Stomach (tissue), 9 donors: Measurements from ENCODE around the gene KAT14. TPM values are rescaled to one million over a fixed set of nuclear protein-coding genes. Genes with fewer than 3 reads are reported as not detected.

Experiments used
- DNase-seq, 2 donors: peaks; one replicate each; pipeline versions ENCODE4 v3.0.0 to v3.0.0-alpha.2; 2013 to 2019
- H3K27ac ChIP-seq, 5 donors: fragments of 200-600 bp in 4 of 5; sonication (generic) in 4 of 5; one replicate each; pipeline ENCODE4 v1.5.1; 2013 to 2019; ENCODE audit warnings: mild to moderate bottlenecking in 1 of 5, moderate library complexity in 1 of 5
- H3K27me3 ChIP-seq, 3 donors: fragments of 200-600 bp; sonication (generic); one replicate each; pipeline ENCODE4 v1.5.1; 2017 to 2019; ENCODE audit warnings: mixed run types in 1 of 3
- H3K36me3 ChIP-seq, 4 donors: fragments of 200-600 bp; sonication (generic); 1 replicate in 3 of 4; 2 replicates in 1 of 4; pipeline ENCODE4 v1.5.1; 2016 to 2019
- H3K4me1 ChIP-seq, 4 donors: fragments of 200-600 bp; sonication (generic); one replicate each; pipeline ENCODE4 v1.5.1; 2016 to 2019
- H3K4me3 ChIP-seq, 4 donors: fragments of 200-600 bp; sonication (generic) in 3 of 4; one replicate each; pipeline ENCODE4 v1.5.1; 2016 to 2019; ENCODE audit warnings: mild to moderate bottlenecking in 1 of 4
- H3K9me3 ChIP-seq, 4 donors: fragments of 200-600 bp; sonication (generic); one replicate each; pipeline ENCODE4 v1.5.1; 2016 to 2019
- EP300 ChIP-seq: sonication (generic); formaldehyde crosslinking; IDR thresholded peaks from one replicate; pipeline ENCODE4 v1.6.1; 2017; ENCODE audit warnings: antibody characterized with exemption
- POLR2A ChIP-seq, 4 donors: fragments of 450-650 bp; IDR thresholded peaks; one replicate each; pipeline ENCODE4 v1.6.1; 2016; ENCODE audit warnings: antibody characterized with exemption in 4 of 4, control low read depth in 2 of 4, mild to moderate bottlenecking in 1 of 4, moderate library complexity in 1 of 4
- POLR2AphosphoS5 ChIP-seq, 3 donors: sonication (generic); formaldehyde crosslinking; IDR thresholded peaks; one replicate each; pipeline ENCODE4 v1.6.1; 2016; ENCODE audit warnings: antibody characterized with exemption in 3 of 3
- WGBS, 5 donors: extraction: QIAGEN DNeasy Blood & Tissue Kit in 3 of 5; methylation state at CpG; one replicate each; pipeline versions ENCODE4 v1.1.5 to v1.1.7; 2013 to 2018; 5-methylcytosine and 5-hydroxymethylcytosine counted together
- intact Hi-C: fragments of 100-400 bp; cut with DNase I; formaldehyde crosslinking; loops from one replicate; pipeline ENCODE4 v1.15.1; 2023; ENCODE audit warnings: low total_unique reads
- polyA plus RNA-seq, 3 donors: library from polyadenylated mRNA; stranded (reverse); fragments of 200-250 nt; gene quantifications; one replicate each; pipeline ENCODE4 v1.2.3, GENCODE V29; 2013
- total RNA-seq, 5 donors: library from RNA; depleted of rRNA; stranded (reverse); fragments of >200 nt; gene quantifications; one replicate each; pipeline versions ENCODE4 v1.1.0 to v1.2.3, GENCODE V29; 2014 to 2016
- TF ChIP-seq, protein P1 (sequence below), 7 experiments: fragments of 450-650 bp in 4 of 7; fragments of 200-600 bp in 3 of 7; sonication (generic) in 3 of 7; IDR thresholded peaks; one replicate each; pipeline ENCODE4 v1.5.1; 2016 to 2019; ENCODE audit warnings: antibody characterized with exemption in 7 of 7, control low read depth in 2 of 7, mild to moderate bottlenecking in 1 of 7
- donor health status: healthy with polysubstance abuse.
- donor health status: Bipolar disorder and iron deficiency.
- donor health status: healthy.

Gene KAT14
- total and polyA plus RNA-seq, 8 donors = 0.58 to 35.5 (median 10.9) TPM

DNA sequence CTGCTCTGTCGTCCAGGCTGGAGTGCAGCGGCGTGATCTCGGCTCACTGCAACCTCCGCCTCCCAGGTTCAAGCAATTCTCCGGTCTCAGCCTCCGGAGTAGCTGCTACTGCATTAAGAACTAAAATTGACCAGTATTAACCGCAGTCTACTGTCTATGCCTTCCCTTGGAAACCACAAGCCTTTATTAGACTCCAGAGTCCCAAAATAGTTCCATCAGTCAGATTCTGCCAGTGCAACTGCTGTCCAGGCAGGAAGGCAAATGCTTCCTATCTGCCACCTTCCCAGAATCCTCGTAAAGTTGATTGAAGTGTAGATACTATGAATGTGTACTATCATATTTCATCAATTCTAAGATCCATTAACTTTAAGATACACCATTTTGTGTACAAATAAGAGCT is 16.7 kb downstream of the KAT14 start:
- WGBS, 5 donors = 96 to 97% (median 97%) methylated on average over 9 of the region's 9 CpGs
- TF ChIP-seq POLR2AphosphoS5 (IDR thresholded peaks at IDR 0.05) = no peak
- TF ChIP-seq EP300 = no peak
- TF ChIP-seq POLR2A (IDR thresholded peaks at IDR 0.05) = no peak
- TF ChIP-seq, protein P1, sequence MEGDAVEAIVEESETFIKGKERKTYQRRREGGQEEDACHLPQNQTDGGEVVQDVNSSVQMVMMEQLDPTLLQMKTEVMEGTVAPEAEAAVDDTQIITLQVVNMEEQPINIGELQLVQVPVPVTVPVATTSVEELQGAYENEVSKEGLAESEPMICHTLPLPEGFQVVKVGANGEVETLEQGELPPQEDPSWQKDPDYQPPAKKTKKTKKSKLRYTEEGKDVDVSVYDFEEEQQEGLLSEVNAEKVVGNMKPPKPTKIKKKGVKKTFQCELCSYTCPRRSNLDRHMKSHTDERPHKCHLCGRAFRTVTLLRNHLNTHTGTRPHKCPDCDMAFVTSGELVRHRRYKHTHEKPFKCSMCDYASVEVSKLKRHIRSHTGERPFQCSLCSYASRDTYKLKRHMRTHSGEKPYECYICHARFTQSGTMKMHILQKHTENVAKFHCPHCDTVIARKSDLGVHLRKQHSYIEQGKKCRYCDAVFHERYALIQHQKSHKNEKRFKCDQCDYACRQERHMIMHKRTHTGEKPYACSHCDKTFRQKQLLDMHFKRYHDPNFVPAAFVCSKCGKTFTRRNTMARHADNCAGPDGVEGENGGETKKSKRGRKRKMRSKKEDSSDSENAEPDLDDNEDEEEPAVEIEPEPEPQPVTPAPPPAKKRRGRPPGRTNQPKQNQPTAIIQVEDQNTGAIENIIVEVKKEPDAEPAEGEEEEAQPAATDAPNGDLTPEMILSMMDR (IDR thresholded peaks at IDR 0.05) = no peak
- Histone ChIP-seq H3K36me3 (peaks cover 36 to 74% (median 68%) of the 10 kb centered on the region in 4 donors), H3K4me1 (no peaks in the 10 kb centered on the region), H3K9me3 (no peaks in the 10 kb centered on the region), H3K27me3 (no peaks in the 10 kb centered on the region), H3K4me3 (no peak overlapping the region), H3K27ac (no peak overlapping the region)
- DNase-seq = no peak
- intact Hi-C loops = no loop called here

DNA sequence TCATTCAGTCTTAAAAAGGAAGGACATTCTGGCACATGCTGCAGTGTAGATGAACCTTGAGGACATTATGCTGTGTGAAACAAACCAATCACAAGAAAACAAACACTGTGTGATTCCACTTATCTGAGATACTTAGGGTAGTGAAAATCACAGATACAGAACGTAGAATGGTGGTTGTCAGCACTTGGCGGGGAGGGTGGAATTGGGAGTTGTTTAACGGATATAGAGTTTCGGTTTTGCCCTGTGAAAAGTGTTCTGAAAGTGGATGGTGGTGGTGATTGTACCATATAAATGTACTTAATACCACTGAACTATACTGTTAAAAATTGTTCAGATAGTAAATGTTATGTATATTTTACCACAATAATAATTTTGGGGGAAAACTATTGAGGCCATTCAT is 18.4 kb downstream of the KAT14 start:
- 90 to 94% (median 92%) methylated on average over 4 of the region's 4 CpGs for WGBS, 5 donors
- no peaks in the 10 kb centered on the region for H3K9me3 ChIP-seq
- intact Hi-C loops = no loop called here
- no peak overlapping the region for H3K27ac ChIP-seq
- no peak for DNase-seq
- no peaks in the 10 kb centered on the region for H3K27me3 ChIP-seq
- peaks cover 36 to 78% (median 74%) of the 10 kb centered on the region in 4 donors for H3K36me3 ChIP-seq
- no peaks in the 10 kb centered on the region for H3K4me1 ChIP-seq
- TF ChIP-seq POLR2A (IDR thresholded peaks at IDR 0.05) (no peak), POLR2AphosphoS5 (IDR thresholded peaks at IDR 0.05) (no peak), EP300 (no peak)
- TF ChIP-seq, protein P1 (IDR thresholded peaks at IDR 0.05) = no peak
- no peak overlapping the region for H3K4me3 ChIP-seq

DNA sequence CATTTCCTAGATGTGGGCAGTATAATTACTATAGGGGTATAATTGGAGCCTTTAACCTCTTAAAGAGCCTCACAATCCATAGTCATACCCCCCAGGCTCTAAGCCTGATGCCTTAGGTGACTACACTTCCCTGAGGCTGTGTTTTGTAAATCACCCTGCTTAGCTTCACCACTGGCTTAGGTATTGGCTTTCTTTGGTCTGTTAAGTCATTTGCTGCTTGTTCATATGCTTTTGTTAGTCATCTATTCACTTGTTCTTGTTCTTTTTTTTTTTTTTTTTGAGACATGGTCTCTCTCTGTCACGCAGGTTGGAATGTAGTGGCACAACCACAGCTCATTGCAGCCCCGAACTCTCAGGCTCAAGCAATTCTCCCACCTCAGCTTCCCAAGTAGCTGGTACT is 26.7 kb downstream of the KAT14 start:
- Histone ChIP-seq H3K4me1 (peaks cover 6 to 26% (median 18%) of the 10 kb centered on the region in 4 donors), H3K9me3 (no peaks in the 10 kb centered on the region), H3K27me3 (no peaks in the 10 kb centered on the region), H3K27ac (no peak overlapping the region), H3K36me3 (peaks cover 26 to 77% (median 73%) of the 10 kb centered on the region in 4 donors), H3K4me3 (no peak overlapping the region)
- TF ChIP-seq POLR2A (IDR thresholded peaks at IDR 0.05) (no peak), POLR2AphosphoS5 (IDR thresholded peaks at IDR 0.05) (no peak), EP300 (no peak)
- TF ChIP-seq, protein P1 (IDR thresholded peaks at IDR 0.05) = no peak
- WGBS, 5 donors = 82 to 98% (median 96%) methylated on average over 2 of the region's 2 CpGs
- DNase-seq = no peak
- intact Hi-C loops = no loop called here

DNA sequence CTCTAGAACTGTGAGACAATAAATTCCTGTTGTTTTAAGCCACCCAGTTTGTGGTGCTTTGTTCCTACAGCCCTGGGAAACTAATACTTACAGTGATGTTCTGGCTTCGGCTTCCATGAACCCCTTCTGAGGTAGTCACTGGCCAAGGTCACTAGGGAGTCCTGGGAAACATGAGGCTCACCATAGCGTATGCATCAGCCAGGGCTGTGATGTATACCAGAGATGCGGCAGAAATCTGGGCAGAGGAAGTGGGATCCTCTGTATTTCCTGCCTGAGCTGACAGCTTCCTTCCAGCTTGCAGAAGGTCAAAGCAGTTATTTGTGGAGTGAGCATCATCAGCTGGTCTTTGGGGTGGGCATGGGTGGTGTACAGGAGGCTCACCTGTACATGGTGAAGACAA is 27.9 kb downstream of the KAT14 start:
- 73 to 94% (median 84%) methylated on average over 2 to 3 of the region's 3 CpGs for WGBS, 5 donors
- intact Hi-C loops = no loop called here
- Histone ChIP-seq H3K27ac (no peak overlapping the region), H3K4me3 (no peak overlapping the region), H3K9me3 (no peaks in the 10 kb centered on the region), H3K27me3 (no peaks in the 10 kb centered on the region), H3K36me3 (peaks cover 20 to 77% (median 72%) of the 10 kb centered on the region in 4 donors), H3K4me1 (peaks cover 6 to 28% (median 18%) of the 10 kb centered on the region in 4 donors)
- TF ChIP-seq POLR2A (IDR thresholded peaks at IDR 0.05) = no peak
- TF ChIP-seq EP300 = no peak
- no peak for DNase-seq

DNA sequence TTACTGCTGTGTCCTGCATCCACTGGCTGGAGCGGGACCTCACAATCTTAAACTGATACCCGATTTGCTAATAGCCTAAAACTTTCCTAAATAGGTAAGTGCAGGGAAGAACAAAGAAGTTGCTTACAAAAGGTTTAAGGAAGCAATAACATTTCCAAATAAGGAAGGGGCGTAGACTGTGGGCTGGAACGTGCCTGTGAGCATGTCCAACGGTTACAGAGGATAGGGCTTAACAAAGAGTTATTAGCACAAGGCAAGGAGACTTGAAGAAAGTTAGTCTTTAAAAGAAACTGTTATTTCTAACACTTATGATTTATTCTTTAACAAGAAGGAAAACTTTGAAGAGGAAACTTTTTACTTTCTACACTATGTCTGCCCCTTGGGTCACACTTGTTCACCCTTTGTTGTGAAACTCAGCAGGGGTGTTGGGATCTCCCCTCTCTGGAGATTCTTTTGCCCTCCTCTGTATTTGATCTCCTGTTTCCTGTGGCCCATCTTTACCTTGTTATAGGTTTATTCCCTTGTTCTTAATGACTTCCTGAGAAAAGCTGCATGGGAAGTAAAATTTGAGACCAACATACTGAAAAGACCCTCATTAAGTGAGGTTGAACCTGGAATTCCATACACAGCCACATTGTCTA is 28.7 kb downstream of the KAT14 start:
- H3K9me3 ChIP-seq = no peaks in the 10 kb centered on the region
- H3K27me3 ChIP-seq = no peaks in the 10 kb centered on the region
- H3K36me3 ChIP-seq = peaks cover 22 to 77% (median 68%) of the 10 kb centered on the region in 4 donors
- no peak overlapping the region for H3K27ac ChIP-seq
- intact Hi-C loops = no loop called here
- DNase-seq = peak in 1 of 2 donors; percentile 42
- no peak for TF ChIP-seq POLR2A (IDR thresholded peaks at IDR 0.05)
- TF ChIP-seq POLR2AphosphoS5 (IDR thresholded peaks at IDR 0.05) = no peak
- TF ChIP-seq, protein P1 (IDR thresholded peaks at IDR 0.05) = no peak
- no peak for TF ChIP-seq EP300
- WGBS, 5 donors = 34 to 43% (median 36%) methylated on average over 5 of the region's 5 CpGs
- H3K4me1 ChIP-seq = peaks cover 6 to 28% (median 18%) of the 10 kb centered on the region in 4 donors
- H3K4me3 ChIP-seq = no peak overlapping the region
